Activated T-cell treated with anti-CD3 and anti-CD28 coated beads, Interleukin-2, amount 50 U/mL, for 48 hours (primary cell): Measurements from ENCODE around the gene CAMKMT.

Source experiments
- DNase-seq, 2 experiments: peaks; one replicate each; pipeline ENCODE4 v3.0.0-alpha.2; 2020

Gene CAMKMT

DNA sequence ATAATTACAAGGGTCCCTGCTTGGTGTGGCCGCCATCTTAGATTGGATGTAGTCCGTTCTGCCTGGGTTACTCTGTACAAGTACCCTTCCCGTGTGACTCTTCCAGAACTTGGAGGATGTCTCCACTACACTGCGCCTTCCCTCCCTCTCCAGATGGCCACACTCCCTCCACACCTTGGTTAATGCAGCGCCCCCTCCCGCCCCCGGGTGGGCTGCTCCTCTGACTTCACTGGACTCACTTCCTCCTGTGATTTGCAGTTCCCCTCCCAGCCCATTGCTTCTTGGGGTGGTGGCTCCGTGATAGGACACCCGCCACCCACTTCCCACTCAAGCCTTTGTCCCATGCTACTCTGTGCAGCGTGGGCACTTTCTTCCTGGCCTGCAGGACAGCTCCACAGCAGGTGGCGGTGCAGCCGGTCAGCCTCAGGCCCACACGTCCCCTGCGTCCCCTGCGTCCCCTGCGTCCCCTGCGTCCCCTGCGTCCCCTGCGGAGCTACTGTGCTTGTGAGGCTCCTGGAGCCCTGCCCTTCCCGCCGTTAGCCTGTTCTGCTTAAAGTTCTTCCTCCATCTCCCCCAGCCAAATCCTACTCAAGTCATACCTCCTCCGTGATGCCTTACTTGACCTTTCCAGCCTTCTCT, 449.3 kb downstream of the CAMKMT start:
- DNase-seq: no peak

DNA sequence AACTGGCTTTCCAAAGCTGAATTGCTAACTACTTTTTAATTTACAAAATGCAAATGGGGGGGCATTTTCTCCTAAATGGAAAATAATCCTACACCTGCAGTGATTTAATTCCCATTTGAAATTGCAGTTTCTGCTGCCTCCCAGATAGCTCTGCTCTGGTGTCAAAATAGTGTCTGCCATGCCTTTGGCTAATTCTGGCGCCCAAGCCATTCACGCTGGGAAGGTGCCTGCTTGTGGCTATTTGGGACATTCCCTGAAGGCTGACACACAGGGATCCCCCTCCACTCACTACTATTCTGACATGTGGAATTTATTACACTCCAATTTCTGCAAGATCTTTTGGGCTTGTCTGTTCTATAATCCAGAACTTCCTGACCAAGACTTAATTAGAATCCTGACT, 451.4 kb downstream of the CAMKMT start:
- DNase-seq: no peak

DNA sequence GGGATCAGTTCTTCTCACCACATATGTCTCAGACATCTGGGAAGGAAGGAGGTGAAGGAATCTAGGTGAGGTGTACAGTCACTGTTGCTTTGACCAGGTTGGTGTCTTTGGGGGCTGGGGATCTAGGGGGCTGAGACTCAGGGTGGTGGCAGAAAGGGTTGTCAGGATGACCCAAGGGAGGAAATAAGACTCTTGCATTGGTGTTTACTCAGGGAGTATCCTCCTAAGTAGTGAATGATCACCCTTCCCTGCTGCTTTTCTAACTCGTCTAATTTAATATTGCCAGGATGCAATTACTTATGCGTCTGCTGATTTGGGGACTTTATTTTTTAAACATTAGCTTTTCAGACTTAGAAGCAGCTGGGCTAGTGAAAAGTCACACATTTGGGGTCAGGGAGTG, 451.9 kb downstream of the CAMKMT start:
- DNase-seq: no peak

DNA sequence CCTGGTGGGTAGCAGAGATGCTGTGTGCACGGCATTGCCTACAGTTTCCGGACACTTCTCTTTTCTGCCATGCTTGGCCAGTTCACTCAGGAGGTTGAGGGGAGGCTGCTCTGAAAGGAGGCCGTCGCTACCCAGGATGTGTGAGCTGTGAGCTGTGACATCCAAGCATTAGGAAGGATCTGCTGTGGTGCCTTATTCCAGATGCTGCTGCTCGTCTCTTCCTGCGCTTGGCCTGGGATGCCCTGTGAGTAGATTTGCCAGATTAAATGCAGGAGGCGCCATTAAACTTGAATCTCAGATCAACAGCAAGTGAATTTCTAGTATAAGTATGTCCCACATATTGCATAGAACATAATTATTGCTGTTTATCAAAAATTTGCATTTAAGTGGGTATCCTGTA, 455.5 kb downstream of the CAMKMT start:
- no peak for DNase-seq

DNA sequence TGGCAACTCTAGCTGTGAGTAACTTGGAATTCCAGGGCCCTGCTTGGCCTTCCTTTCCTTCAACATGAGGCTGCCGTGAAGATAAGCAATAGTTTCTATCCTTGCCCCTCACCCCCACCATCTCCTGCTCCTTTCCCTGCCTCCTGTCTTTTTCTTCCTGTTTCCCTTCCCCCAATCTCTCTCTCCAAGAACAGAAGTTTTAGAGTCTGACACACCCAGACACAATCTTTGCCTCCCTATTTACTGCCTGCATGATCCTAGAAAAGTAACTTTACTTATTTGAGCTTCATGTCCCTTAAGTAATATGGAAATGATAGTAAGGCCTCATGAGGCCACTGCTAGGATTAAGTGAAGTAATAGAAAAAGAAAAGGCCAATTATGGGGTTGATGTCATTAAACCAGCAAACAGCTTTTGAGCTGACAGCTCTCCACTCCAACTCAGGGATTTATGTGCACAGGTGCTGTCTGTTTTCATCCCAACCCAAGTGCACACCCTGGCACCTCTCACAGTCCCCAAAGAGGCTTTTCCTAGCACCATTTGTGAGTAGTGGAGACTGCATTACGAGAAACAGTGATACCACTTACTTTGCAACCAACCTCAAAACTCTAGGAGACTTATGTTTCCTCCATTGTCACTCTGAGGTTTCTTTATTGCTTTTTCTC, 456.1 kb downstream of the CAMKMT start:
- DNase-seq: no peak

DNA sequence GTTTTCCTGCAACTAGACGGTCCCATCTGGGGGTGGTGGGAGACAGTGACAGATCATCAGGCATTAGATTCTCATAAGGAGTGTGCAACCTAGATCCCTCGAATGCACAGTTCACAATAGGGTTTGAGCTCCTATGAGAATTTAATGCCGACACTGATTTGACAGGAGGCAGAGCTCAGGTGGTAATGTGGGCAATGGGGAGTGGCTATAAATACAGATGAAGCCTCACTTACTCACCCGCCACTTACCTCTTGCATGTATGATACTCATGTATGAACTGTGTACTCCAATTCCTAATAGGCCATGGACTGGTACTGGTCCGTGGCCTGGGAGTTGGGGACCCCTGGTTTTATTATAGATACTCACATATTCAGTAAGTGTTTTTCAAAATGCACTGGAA, 457.3 kb downstream of the CAMKMT start:
- no peak for DNase-seq

DNA sequence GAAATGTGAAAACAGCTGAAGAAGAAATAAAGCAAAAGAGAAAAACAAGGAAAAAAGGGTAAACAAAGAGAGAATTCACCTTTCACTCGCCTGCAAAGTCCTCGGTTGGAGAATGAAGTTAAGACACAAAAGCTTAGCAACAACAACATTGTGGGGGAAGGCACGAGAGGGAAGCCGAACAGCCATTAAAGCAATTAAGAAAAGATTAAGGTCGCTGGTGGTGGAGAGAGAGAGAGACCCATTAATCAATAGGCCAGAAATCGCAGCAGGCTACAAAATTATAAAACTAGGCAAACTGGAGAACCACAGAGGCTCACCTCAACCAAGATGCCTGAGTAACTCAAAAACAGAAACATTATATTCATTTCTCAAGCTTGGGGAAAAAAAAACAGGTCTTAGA, 459.8 kb downstream of the CAMKMT start:
- DNase-seq: no peak

DNA sequence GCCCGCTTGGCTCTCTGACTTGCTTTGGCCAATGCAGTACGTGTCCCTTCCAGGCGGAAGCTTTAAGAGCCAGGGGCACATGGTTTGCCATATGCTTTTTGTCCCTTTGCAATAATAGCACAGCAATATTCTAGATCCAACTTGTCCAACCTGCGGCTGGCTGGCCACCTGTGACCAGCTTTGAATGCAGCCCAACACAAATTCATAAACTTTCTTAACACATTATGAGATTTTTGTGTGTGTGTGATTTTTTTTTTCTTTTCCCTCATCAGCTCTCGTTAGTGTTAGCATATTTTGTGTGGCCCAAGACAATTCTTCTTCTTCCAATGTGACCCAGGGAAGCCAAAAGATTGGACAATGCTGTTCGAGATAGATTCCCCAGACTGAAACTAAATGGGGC, 460.4 kb downstream of the CAMKMT start:
- DNase-seq: no peak
